Sciatic nerve (tissue), 2 donors: ENCODE results near the gene TBC1D24. TPM values are rescaled to one million over a fixed set of nuclear protein-coding genes. Genes with fewer than 3 reads are reported as not detected.
"Not testable (repeated sequence)": the region's sequence is repeated elsewhere in the genome, so short reads cannot be mapped to it uniquely, and the experiment has no call there.

Experiments
- ATAC-seq: fragments of 200-7000 bp; cut with Tn5 transposase; one replicate; pipeline ENCODE4 v1.9.1; 2020; ENCODE audit warnings: mild to moderate bottlenecking, moderate library complexity
- DNase-seq: peaks from one replicate; pipeline ENCODE4 v3.0.0-alpha.2; 2020; ENCODE audit warnings: low spot score
- intact Hi-C: fragments of 100-400 bp; cut with DNase I; formaldehyde crosslinking; loops from one replicate; pipeline ENCODE4 v1.14.2; 2022
- microRNA-seq: library from miRNA; unstranded; fragments of <30 nt; microRNA quantifications from one replicate; pipeline ENCODE4 v1.2.0, GENCODE V29; 2020
- total RNA-seq: library from RNA; stranded (reverse); fragmentation: NEBNext Ultra II Directional; extraction: Animal tissue kit (Norgen Biotek cat#: 25700); gene quantifications from one replicate; pipeline ENCODE4 v1.2.1, GENCODE V29; 2021
- donor health status: DM: no; HTN: no; CAD: no.
- donor health status: DM: no; HTN: no; CAD: no.

TBC1D24 gene
- total RNA-seq, 1 donor from 2014 or later: 15.4 TPM

- DNase-seq: peak; percentile 95
- intact Hi-C loops: no loop called here
- ATAC-seq: peak; percentile 95
Measured at GRCh38 chr16:2537451-2538379, 62.8 kb downstream of the TBC1D24 start, which contains the start of gene PDPK1. TSS of gene PDPK1 (plus strand) at chr16:2538021. CDS start at chr16:2538113, 92 bp downstream.

DNA sequence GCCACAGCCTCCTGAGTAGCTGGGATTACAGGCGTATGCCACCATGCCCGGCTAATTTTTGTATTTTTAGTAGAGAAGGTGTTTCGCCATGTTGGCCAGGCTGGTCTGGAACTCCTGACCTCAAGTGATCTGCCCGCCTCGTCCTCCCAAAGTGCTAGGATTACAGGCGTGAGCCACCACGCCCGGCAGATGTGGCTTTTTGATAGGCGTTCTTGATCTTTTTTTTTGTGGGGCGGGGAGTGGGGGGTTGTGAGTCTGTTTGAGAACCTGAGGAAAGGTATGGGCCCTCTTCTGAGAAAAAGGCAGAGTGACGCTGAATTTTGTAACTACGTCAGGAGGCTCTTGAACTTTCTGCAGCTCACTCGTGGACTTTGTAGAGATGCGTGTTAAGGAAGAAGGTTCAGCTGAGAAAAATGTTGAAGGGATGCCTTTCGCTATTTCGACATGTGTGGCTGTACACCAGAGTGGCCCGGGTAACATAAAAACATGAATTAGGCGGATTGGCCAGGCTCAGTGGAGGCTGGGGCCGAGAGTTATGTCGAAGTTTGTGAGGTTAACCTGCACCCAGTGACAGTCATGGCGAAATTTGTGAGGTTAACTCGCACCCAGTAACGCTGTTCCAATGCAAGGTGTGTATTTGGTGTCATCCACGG, 64.4 kb downstream of the TBC1D24 start:
- intact Hi-C loops, ATAC-seq, DNase-seq: not testable (repeated sequence)

DNA sequence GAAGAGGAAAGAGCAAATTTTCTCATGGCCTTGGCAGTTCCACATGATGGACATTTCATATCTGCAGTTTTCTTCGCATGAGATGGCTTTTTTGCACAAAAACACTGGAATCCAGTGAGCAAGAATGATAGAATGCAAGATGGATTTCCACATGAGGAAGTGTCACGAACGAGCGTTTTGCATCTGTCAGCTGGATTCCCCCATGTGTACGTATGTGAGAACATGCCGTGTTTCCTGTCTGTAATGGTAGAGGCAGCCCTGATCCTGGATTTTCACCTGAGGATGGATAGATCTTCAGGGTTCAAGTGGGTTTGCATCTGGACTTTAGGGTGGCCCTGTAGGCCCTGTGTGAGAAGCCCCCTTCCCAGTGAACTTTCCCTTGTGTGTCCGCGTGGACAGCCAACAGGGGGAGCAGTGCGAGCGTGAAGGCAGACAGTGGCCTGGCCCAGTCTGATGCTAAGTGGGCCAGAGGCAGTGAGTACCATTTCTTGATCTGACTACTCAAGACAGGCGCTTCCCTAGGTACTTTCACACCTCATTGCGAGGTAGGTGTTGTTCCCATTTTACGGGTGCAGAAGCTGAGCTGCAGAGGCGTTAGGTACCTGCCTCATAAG, 65.0 kb downstream of the TBC1D24 start:
- intact Hi-C loops, DNase-seq, ATAC-seq: not testable (repeated sequence)

DNA sequence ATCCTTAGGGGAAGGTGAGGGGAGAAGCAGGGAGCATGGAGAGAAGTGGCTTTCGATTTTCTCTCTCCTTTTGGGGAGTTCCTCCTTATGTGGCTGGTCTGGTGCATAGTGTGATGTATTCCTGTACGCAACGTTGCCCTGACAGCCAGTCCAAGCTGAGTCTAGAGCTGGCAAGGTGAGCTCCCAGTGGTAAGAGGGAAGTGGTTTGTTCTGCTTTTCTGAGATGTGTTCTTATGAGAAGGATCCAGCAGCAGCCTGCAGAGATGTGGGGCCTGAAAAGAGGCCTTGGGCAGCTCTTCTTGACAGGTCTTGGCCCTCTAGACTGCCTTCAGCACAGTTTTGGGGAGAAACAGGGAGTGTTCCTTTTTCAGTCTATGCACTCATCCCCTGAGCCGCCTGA, 66.0 kb downstream of the TBC1D24 start:
- DNase-seq, ATAC-seq, intact Hi-C loops: not testable (repeated sequence)

- DNase-seq, intact Hi-C loops, ATAC-seq: not testable (repeated sequence)
Measured at GRCh38 chr16:2541409-2541808, 66.5 kb downstream of the TBC1D24 start.

GRCh38 chr16:2543771-2544170, 68.8 kb downstream of the TBC1D24 start:
- not testable (repeated sequence) for ATAC-seq

GRCh38 chr16:2550283-2550878, 75.5 kb downstream of the TBC1D24 start:
- intact Hi-C loops, ATAC-seq, DNase-seq: not testable (repeated sequence)

More at GRCh38 chr16:2543771-2544170, 68.8 kb downstream of the TBC1D24 start:
- DNase-seq, intact Hi-C loops: not testable (repeated sequence)

- ATAC-seq, DNase-seq, intact Hi-C loops: not testable (repeated sequence)
Measured at GRCh38 chr16:2551420-2551889, 76.5 kb downstream of the TBC1D24 start.

DNA sequence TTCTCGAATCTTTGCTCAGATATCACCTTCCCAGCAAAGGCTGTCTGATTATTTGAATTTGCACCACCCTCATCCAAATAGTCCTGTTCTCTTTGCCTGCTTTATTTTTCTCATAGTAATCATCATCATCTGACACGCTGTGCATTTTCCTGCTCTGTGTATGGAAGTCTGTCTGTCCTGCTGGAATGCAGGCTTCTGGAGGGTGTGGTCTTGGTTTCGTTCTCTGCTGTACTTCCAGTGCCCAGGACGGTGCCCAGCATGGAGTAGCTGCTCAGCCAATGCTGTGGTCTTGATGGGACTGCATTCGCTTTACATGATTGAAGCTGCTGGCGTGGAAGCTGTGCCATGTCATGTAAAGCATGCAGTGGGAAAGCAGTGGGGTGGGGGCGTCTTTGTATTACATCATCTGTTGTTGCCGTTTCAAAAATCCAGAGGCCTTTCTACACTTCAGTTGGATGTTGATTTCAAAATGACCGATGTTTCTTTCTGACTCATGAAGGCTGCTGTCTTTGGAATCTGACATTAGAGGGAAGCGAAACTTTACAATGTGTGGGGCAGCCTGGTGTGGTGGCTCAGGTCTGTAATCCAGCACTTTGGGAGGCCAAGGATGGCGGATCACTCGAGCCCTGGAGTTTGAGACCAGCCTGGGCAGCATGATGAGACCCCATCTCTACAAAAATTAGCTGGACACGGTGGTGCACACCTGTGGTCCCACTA, 79.9 kb downstream of the TBC1D24 start:
- peak; percentile 14 for ATAC-seq
- intact Hi-C loops, DNase-seq: not testable (repeated sequence)

Small RNA genes within 50 kb of the gene (microRNA-seq; reads per million reads assigned to microRNA genes)
- gene MIR3178 (not detected), gene MIR6767 (not detected), gene MIR6768 (not detected)

Other genes starting within 250 kb of the TBC1D24 start
- 1.6 TPM for gene DNASE1L2, start 238.7 kb upstream of the TBC1D24 start, total RNA-seq
- gene ECI1, start 223.5 kb upstream of the TBC1D24 start, total RNA-seq: 37.6 TPM
- gene RNPS1, start 207.0 kb upstream of the TBC1D24 start, total RNA-seq: 103 TPM
- gene ABCA3, start 134.4 kb upstream of the TBC1D24 start, total RNA-seq: 39.0 TPM
- 1.8 TPM for gene CCNF, start 45.7 kb upstream of the TBC1D24 start, total RNA-seq
- gene TEDC2, start 15.0 kb upstream of the TBC1D24 start, total RNA-seq: 0.58 TPM
- 0.36 TPM for gene NTN3, start 3.8 kb upstream of the TBC1D24 start, total RNA-seq
- gene ATP6V0C, start 38.8 kb downstream of the TBC1D24 start, total RNA-seq: 134 TPM
- 38.5 TPM for gene AMDHD2, start 45.2 kb downstream of the TBC1D24 start, total RNA-seq
- not detected for gene CEMP1, start 56.3 kb downstream of the TBC1D24 start, total RNA-seq
- gene PDPK1, start 62.9 kb downstream of the TBC1D24 start, total RNA-seq: 46.3 TPM
- gene KCTD5, start 207.4 kb downstream of the TBC1D24 start, total RNA-seq: 18.2 TPM
- 2.1 TPM for gene PRSS27, start 245.1 kb downstream of the TBC1D24 start, total RNA-seq